Measurements from ENCODE around the gene ZNF296.
A peak's percentile ranks its signal among the peaks of the same experiment; 100 is the strongest.
"Not testable (repeated sequence)": the region's sequence is repeated elsewhere in the genome, so short reads cannot be mapped to it uniquely, and the experiment has no call there.

Gene ZNF296

DNA sequence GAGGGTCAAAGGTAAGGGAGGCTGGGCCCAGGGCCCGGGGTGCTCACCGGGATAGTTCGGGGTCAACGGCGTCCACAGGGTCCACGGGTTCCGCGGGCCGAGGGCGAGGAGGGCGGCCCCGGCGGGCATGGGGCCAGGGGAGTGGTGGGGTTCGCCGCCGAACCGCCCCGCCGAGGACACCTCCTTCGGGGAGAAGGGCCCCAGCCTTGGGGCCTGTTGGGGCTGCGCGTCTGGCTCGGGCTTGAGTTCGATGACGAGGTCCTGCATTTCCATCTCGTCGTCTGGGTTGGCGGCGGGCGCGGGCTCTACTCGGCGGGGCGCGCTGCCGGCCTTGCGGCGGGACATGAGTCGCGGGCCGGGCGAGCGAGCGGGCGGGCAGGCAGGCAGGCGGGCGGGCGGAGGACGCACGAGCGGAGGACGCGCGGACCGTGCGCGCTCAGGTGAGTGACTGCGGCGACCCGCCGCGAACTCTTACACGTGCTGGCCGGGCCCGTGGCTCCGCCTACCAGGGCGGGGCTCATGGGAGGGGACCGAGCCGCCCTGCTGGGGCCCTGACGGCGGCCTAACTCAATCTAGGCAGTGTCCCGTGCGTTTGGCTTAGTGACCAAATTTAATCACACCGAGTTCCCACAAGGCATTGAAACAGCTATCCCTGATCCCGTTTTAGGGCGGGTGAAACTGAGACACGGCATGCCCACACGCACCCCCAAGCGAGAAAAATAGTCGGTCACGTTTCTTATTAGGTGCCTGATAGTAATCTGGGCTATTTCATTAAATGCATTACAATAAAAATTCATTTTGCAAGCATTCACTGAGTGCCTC, at the start of gene ZNF296:
ZNF296 (minus strand) TSS at position 450 of the 822 bp plus-strand sequence; CDS start at position 345, 105 bp downstream.
- DNase-seq = peak; percentile 76

DNA sequence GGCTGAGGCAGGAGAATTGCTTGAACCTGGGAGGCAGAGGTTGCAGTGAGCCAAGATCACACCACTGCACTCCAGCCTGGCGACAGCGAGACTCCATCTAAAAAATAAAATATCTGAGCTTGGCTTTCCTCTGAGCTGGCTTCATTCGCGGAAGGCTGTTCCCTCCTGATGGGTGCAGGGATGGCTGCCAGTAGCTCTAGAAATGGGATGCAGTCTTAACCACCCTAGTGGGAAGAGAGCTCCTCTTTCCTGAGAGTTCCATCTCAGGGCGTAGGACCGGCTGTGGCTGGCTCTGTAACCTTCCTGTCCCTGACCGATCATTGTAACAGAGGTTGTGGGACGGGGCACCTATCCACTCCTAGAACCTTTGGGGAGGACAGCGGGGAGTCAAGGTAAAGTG, 49.1 kb upstream of the ZNF296 start:
- no peak for DNase-seq

GRCh38 chr19:45124021-45124420, 47.7 kb upstream of the ZNF296 start:
- DNase-seq = no peak

DNA sequence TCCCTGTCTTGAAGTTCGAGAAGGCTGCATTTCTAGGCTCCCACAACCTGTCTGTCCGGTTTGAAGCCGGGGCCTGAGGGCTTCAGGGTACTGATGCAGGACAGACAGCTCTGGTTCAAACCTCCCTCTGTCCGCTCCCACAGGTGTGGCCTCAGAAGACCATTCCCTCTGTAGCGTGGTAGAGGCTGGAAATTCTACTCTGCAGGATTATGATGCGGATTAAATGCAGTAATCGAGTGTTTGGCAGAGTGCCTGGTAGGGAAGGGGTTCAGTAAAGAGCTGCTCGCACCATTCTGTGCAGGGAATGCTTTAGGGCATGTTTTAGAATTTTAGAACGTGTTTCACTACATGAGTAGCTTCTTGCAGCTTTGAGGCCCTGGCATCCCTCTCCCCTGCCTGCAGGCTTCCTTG, 47.2 kb upstream of the ZNF296 start:
- no peak for DNase-seq

DNA sequence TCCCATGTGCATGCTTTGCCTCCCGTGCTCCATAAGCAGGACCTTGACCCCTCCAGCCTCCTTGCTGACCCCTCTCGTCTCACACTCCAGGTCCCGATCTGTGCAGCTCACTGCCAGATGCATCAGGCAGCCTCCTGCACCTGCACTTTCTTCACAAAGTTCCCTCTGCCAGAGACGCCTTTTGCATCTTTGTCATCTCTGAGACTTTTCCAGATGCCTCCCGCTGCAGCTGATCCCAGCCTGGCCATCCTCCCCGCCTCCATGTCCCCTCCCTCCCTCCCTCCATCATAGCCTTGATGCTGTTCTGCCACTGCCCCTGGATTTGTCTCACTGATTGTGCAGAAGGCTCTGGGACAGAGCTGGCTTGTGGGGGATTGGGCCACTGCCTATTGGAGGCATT, 46.6 kb upstream of the ZNF296 start:
- no peak for DNase-seq

DNA sequence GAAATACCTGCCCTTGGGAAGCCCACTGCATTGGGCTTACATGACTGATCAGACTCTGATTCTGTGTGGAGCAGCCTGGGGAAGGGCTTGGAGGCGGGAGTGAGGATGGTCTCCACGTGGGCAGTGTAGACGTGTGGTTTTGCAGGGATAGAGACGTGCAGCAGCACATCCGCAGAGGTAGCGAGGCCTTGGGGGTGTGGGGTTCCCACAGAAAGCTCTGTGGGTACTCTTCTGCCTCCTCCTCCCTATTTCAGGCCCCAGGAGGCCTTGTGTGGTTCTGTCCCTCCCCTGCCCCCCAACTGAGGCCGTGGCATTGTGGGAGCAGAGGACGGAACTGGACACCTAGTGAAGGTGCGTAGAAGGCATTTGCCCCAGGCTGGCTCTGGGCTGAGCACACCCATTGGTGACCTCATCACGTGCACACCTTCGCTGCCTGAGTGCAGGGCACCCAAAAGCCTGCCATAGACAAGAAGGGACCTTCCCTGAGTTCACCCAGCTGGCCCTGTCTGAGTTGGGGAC, 45.6 kb upstream of the ZNF296 start:
- DNase-seq = no peak

DNA sequence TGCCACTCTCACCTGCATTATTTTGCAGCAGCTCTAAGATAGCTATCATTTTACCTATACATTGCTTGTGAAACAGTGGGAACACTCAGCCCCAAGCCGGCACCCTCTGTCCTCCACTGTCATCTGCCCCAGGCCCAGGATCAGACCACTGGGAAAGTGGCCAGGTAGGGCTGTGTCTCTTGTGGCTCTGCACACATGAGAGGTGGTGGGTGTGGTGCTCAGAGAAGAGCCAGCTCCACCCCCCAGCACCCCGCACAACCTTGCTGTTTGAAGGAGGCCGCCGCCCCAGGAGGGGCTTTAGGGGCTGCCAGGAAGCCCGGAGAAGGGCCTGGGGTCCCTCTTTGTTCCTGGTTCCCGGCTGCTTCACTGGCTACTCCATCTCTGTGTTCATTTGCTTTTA, 43.3 kb upstream of the ZNF296 start:
- DNase-seq = no peak

- not testable (repeated sequence) for DNase-seq
These were observed 42.5 kb upstream of the ZNF296 start for GRCh38 chr19:45118591-45119355.

DNA sequence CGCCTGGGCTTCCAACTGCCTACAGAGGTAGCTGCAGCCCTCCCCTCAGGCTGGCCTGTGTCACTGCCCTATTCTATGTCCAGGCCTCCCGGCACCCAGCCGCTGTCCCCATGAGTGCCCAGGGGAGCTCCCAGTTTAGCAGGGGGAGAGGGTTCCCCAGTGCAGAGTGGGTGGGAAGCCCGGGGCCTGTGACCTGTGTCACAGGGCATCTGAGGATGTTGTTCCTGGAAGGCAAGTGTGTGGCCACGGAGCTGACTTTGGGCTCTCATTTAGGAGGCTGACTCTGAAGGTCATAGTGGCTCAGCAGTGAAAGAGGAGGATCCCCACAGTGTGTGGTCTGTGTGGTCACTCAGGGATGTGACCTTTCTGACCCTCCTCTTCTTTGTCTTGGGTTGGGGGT, 41.8 kb upstream of the ZNF296 start:
- no peak for DNase-seq

DNA sequence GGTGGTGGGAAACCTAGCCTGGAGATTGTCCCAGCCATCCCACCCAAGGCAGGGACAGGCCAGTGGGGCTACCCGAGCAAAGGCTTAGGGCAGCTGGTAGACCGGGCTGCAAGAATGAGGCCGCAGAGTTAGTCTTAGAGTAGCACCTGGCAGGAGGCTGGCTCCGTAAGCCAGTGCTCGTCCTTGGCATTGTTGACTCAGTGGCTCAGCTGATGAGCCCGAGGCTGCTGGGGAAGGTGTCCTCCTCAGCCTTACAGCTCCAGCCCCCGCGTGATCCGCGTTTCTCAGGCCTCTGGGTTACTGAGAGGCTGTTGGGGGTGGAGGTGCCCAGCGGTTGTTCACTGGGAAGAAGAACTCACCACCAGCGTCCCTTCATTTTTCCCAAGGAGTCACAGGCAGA, 41.4 kb upstream of the ZNF296 start:
- no peak for DNase-seq

GRCh38 chr19:45117167-45117594, 40.9 kb upstream of the ZNF296 start:
- peak; percentile 16 for DNase-seq

GRCh38 chr19:45115809-45116615, 39.7 kb upstream of the ZNF296 start:
- no peak for DNase-seq

DNA sequence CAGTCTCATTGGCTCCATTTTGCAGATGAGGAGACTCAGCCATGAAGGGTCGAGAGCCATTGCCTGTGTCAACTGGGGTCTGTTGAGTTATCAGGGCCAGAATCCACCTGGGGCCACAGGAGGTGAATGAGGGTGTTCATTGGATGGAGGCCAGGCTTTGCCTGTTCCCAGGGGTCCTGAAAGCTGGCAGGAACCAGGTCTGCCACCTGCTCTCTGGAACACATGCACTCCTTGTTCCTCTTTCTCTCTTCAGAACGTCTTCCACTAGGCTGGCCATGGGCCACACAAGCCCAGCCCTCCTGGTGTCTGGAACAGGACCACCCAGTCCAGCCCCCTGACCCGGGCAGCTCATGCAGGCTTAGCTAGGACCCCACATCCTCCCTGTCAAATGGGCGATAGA, 37.8 kb upstream of the ZNF296 start:
- DNase-seq = no peak

GRCh38 chr19:45113628-45114027, 37.4 kb upstream of the ZNF296 start:
- DNase-seq = no peak

- no peak for DNase-seq
These were observed 36.0 kb upstream of the ZNF296 start for GRCh38 chr19:45112111-45112827.

DNA sequence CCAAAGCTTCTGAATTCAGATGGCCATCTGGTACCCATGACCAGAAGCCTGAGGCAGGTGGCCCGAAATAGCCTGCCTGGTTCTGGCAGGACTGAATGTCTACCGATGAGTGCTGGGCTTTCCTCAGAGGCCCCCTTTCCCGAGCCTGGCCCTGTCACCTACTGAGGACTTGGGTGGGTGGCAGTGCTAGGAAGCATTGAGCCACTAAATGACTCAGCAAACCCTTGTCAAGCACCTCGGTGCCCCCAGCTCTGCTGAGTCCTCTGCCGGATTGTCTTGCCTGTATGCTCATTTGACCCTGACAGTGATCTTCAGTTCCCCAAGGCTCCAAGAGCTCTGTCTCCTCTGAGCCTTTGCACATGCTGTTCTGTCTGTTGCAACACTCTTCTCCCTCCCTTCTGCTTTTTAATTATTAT, 34.6 kb upstream of the ZNF296 start:
- no peak for DNase-seq

DNA sequence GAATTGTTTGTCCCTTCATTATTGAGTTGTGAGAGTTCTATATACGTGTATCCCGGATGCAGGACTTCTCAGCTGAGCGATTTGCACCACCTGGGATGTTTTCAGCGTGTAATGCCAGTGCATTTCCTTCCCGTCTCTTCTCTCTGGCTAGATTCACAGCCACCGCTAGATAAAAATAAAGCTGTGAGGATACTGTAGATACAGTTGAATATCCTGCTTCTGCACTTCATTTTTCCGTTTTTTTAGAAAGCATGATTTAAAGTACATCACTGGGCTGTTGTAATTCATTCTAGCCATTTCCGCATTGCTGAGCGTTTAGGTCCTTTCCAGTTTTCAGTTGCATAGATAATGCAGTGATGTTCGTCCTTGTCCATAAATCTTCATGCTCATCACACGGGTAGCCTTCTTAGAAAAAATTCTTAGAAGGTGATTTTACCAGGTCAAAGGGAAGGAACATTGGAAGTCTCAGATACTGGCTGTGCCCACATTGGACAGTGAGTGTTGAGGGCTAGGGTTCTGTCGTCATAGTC, 31.4 kb upstream of the ZNF296 start:
- no peak for DNase-seq

GRCh38 chr19:45106363-45106762, 30.1 kb upstream of the ZNF296 start:
- DNase-seq = not testable (repeated sequence)

DNA sequence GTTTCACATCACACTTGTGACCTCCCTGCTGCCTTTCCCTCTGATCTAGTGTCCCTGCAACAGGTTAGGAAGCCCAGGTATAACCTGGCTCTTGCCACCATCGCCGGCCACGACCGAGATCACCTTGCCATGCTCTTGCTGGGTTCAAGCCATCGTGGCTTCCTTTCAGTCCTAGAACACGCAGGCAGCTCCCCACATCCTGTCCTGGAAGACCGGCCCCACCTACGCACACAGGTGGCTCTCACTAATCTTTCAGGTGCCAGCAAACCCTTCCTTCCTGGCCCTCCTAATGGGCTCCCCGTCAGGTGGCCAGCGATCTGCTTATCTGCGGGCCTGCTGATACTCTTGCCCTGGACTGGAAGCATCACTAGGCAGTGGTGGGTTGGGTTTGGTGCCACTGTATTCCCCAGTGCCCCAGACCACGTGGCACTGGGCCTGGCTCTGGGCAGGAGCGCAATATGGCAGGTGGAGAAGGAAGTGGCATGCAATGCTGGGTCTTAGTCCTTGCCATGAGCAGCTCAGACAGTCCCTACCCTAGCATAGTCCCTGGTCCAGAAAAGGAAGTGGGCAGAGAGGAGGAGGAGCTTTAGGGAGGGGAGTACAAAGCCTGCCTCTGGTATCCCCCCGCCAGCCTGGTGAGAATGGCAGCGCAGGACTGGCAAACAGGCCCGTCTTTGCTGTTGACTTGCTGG, 28.5 kb upstream of the ZNF296 start:
- no peak for DNase-seq

DNA sequence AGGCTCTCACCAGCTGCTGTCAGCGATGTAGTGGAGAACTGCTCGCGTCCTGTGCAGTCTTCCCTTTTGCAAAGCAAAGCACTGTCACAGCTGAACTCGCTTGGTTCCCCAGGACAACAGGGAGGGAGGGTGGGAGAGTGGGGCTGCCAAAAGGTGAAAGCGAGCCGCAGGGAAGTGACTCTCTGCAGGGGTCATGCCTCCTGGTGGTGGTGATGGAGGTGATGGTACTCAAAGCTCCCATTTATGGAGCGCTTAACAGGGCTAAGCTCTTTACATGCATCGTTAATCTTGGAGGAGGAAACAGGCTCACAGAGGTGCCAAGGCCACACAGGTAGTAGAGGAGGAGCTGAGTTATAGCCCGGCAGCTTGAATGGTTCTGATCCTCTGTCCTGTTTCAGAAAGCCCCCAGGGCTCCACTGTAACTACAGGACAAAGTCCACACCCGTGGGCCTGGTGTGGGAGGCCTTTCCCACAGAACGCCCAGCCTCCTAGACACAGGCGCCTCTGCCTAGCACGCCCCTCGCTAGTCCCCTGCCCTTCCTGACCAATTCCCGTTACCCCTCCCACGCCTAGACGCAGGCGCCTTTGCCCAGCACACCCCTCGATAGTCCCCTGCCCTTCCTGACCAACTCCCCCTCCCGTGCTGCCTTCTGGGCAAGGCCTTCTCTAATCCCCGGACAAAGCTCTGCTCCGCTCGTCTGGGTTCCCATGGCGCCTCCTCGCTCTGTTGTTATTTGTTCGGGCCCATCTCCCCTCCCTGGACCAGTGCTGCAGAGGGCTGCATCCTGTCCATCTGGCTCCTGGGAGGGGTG, 27.4 kb upstream of the ZNF296 start:
- no peak for DNase-seq

DNA sequence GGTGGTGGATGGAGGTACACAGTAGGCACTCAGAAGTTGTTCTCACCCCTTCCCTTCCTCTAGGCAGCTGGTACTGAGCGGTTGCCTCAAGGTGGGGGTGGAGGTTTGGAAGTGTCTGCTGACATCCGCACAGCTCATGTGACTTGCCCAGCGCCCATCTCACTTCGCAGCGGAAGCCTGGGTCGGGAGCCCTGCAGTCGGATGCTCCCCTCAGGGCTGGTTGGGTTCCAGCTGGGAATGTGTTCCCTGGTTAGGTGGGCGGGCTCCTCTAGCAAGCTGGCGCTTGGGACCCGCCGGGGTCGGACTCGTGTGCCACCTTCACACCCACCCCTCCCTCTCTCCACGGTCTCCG, 26.9 kb upstream of the ZNF296 start:
- peak; percentile 31 for DNase-seq
